ENCODE data around the gene SLC1A2.

SLC1A2 gene

DNA sequence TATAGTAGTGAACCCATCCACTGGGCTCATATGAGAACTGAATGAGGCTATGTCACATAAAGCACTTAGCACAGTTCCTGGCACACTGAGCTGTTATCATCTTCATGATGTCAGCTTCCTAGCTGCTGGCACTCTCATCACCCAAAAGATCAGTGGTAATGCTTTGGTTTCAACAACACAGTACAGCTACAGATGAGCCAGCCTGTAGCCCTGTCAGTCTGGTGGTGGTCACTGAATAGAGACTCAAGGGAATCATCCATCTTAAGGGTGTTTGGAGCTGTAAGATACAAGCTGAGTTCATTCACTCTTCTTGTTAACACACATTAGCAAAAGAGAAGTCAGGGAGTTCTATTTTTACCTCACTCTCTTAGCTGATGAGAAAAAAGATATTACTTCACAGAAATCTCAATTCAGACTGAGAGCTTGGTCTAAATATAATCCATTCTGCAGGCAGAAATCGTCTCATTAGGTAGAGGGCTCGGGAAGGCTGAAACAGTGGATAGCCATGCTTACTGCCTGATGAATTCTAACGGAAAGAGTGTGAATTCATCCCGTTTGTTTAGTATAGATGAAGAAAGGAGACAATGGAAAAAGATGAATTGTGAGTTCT is 6.3 kb upstream of the SLC1A2 start:
- TF ChIP-seq, protein P1, sequence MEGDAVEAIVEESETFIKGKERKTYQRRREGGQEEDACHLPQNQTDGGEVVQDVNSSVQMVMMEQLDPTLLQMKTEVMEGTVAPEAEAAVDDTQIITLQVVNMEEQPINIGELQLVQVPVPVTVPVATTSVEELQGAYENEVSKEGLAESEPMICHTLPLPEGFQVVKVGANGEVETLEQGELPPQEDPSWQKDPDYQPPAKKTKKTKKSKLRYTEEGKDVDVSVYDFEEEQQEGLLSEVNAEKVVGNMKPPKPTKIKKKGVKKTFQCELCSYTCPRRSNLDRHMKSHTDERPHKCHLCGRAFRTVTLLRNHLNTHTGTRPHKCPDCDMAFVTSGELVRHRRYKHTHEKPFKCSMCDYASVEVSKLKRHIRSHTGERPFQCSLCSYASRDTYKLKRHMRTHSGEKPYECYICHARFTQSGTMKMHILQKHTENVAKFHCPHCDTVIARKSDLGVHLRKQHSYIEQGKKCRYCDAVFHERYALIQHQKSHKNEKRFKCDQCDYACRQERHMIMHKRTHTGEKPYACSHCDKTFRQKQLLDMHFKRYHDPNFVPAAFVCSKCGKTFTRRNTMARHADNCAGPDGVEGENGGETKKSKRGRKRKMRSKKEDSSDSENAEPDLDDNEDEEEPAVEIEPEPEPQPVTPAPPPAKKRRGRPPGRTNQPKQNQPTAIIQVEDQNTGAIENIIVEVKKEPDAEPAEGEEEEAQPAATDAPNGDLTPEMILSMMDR (IDR thresholded peaks at IDR 0.05; ENCODE audit: insufficient read depth, low read depth, low read length, missing control alignments): no peak
- no peak overlapping the region for H3K4me3 ChIP-seq (ENCODE audit: low read depth, low read length)
- DNase-seq (ENCODE audit: low read depth): no peak

DNA sequence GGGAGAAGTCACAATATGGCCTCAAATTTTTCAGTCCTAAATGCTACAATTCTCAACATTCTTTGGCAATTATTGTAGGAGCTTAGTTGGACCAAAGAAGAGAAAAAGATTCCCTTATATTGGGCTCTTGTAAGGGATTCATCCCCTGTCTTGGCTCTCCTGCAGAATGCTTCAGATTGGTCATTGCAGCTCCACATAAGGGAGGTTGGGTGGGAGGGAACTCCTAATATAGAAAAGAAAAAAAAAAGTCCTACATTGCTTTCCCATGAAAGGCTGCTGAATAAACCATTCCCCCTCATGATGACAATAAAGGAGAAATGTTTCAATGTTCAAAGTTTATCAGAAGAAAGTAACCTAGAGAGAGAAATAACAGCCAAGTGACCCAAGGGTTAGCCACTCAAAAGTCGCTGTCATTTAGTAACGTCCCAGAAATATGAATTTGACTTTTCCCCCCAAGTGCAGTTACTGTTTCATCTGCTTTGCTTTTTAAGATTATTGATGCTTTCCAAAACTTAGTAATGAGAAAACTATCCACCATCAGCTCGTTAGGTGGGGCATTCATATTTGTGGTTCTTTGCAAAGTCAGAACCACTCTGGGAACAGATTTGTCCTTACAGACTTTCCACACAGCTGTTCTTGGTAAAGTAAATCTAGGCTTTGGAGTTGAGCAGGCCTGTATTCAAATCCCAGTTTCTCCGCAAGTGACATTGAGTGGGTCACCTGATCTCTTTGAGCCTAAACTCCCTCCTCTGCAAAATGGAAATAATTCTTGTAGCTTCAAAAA is 5.0 kb upstream of the SLC1A2 start:
- no peak overlapping the region for H3K4me3 ChIP-seq (ENCODE audit: low read depth, low read length)
- TF ChIP-seq, protein P1 (IDR thresholded peaks at IDR 0.05; ENCODE audit: insufficient read depth, low read depth, low read length, missing control alignments): no peak
- no peak for DNase-seq (ENCODE audit: low read depth)

DNA sequence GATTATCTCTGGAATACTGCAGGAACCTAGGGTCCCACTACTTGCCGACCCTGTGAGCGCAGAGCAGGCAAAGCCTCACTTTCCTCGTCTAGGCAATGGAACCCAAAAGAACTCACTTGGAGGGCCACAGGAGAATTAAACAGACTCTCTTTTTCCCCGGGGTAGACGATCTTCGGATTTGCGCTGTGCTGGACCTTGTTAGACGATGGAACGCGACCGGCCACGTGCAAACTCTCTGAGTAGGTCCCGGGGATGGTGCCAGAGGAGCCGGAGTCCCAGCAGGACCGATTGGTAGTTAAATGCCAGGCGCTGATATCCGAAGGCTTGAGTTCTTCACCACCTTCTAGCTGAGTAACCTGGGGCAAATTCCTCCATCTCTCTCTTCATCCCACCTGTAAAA is 1.0 kb upstream of the SLC1A2 start:
- no peak overlapping the region for H3K4me3 ChIP-seq (ENCODE audit: low read depth, low read length)
- TF ChIP-seq, protein P1 (IDR thresholded peaks at IDR 0.05; ENCODE audit: insufficient read depth, low read depth, low read length, missing control alignments): no peak

DNA sequence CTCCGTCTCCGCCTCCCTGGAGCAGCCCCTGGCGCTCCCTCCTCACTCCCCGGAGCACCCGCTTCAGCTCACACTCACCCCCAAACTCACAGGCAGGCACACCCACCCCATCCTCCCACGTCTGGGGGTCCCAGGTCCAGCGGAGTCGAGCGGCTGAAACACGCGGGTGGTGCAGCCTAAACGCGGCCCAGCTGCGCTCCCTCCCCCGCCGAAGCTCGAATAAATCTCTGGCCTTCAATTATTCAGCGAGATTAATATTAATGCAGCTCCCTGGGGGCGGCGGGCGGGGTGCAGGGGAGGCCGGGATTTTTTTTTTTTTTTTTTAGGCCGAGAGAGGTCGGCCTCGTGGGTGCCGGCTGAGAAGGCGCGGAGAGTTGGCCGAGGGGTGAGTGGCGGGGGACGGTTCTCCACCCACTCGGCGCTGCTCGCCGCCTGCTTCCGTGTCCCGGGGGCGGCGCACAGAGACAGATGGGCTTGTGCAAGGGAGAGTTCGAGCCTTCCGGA is 524 bp upstream of the SLC1A2 start:
- TF ChIP-seq, protein P1 (IDR thresholded peaks at IDR 0.05; ENCODE audit: insufficient read depth, low read depth, low read length, missing control alignments): no peak
- no peak overlapping the region for H3K4me3 ChIP-seq (ENCODE audit: low read depth, low read length)
- no peak for DNase-seq (ENCODE audit: low read depth)

More for the DNA sequence above, 1.0 kb upstream of the SLC1A2 start:
- no peak for DNase-seq (ENCODE audit: low read depth)

DNA sequence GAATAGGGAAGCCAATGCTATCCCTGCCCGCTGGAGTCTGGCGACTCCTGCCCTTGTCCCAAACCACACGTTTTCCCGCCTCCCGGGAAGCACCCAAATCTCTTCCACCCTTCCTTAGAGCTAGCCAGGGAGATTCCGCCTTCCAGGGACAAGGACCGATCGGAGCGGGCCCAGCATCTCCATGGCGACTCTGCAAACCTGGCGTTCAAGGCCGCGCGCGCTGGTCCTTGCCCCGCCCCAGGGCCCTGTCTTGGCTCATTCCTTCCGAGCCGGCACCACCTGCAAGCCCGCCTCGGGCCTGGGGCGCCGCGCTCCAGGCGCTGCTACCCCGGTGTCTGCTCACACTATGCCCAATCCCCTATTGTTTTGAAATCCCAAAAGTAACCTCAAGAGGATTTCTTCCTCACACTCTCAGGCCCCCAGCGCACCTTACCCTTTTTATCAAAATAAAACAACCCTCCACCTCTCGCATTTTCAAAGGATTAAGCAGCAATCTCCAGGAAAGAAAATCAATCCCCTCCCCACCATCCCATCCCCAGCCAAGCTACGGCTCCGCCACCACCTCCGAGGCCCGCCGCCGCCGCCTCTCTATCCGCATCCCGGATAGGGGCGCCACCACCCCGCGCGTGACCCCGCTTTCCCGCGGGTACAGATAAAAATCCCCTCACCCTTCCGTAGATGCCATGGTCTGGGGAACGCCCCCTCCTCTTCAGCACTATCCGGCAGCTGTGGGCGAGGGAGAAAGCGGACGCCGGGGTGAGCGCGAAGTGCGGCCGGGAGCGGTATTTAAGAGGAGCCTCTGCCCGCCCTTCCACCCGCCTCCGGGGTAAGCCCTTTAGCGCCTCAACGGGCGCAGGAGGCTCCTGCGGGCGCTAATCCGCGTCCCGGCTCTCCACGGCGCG is 825 bp downstream of the SLC1A2 start:
- no peak for DNase-seq (ENCODE audit: low read depth)
- TF ChIP-seq, protein P1 (IDR thresholded peaks at IDR 0.05; ENCODE audit: insufficient read depth, low read depth, low read length, missing control alignments): no peak
- H3K4me3 ChIP-seq (ENCODE audit: low read depth, low read length): no peak overlapping the region

DNA sequence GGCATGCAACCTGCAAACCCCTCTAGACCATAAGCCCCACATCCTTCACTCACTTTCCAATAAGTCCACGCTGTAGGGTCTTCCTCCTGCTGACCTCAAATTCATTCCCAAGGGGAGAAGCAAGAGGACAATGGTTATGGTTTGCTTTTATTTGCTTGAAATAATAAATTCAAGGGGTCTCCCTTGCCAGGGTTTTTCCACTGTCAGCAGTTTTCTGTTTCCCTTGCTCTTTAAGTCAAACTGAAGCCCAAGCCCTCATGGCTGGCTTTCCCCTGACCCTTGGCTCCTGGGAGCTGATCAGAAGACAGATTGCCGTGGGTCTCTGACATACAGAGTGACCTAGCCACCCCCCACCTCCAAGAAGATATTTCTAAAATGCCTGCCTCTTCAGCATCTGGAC is 3.9 kb downstream of the SLC1A2 start:
- no peak overlapping the region for H3K4me3 ChIP-seq (ENCODE audit: low read depth, low read length)
- no peak for DNase-seq (ENCODE audit: low read depth)
- TF ChIP-seq, protein P1 (IDR thresholded peaks at IDR 0.05; ENCODE audit: insufficient read depth, low read depth, low read length, missing control alignments): no peak

All from GM12865 (cell line).